Measurements from ENCODE around the gene TMOD3.

Gene TMOD3

GRCh38 chr15:51863131-51863530 is 33.7 kb downstream of the TMOD3 start:
- in situ Hi-C loops (cut with HindIII; ENCODE audit: low sequenced_read_pairs), result no loop called here

DNA sequence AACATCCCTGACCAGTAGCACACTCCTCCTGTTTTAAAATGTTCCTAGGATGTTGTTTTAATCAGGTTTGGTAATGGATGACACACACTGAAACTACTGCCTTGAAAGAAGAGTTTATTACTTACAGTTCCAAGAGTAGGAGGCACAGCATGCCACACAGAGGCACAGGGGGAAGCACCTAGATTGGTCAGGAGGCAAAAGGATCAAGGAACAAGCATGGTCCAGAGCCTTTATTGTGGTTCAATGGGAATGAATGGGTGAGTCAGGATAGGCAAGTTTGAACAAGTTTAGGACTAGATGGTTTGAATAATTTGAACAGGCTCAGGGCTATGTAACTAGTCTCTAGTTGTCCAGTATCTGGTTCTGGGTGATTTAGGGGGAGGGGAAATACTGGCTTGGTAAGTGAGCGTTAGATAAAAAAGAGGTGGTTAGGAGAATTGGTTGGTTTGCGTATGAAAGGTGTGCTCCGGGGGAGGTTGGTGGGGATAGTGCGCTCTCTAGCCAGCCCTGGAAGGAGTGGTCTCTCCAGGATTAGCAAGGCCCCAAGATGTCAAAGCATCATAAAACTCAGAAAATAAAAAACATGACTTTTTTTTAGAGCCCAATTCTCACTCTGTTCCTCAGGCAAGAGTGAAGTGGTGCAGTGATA is 35.1 kb downstream of the TMOD3 start:
- in situ Hi-C loops (cut with HindIII; ENCODE audit: low sequenced_read_pairs), result no loop called here

GRCh38 chr15:51865317-51865716 is 35.9 kb downstream of the TMOD3 start:
- in situ Hi-C loops (cut with HindIII; ENCODE audit: low sequenced_read_pairs), result no loop called here

GRCh38 chr15:51866161-51866560 is 36.7 kb downstream of the TMOD3 start:
- in situ Hi-C loops (cut with HindIII; ENCODE audit: low sequenced_read_pairs), result no loop called here

DNA sequence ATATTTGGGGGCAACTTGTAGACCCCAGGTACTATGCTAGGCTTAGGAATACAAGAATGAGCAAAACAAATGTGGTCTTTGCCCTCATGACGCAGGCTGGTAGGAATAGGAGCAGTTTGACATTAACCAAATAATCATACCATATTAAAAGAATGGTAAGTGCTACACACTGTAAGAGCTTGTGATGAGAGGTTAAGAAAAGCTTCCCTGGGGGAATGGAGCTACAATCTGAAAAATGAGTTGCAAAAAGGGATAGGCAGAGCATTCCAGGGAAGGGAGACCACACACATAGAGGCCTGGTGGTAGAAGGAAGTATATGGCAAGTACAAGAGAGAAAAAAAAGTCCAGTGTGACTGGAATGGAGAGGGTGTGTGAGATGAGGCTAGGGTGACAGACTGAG is 37.3 kb downstream of the TMOD3 start:
- in situ Hi-C loops (cut with HindIII; ENCODE audit: low sequenced_read_pairs), result no loop called here

DNA sequence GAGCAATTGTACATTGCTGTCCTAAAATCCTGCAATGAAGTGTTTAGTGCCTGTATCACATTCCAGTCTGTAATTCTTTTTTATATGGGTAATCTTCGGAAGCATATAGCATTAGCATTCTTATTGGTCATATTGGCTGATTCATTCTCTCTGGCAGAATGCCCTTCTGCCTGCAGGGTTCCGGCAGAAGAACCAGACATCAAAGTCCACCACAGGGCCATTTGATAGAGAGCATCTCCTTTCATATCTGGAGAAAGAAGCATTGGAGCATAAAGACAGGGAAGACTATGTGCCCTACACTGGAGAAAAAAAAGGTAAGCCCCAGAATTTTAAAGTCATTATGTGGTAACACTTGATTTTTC is 39.6 kb downstream of the TMOD3 start:
- in situ Hi-C loops (cut with HindIII; ENCODE audit: low sequenced_read_pairs), result no loop called here

- in situ Hi-C loops (cut with HindIII; ENCODE audit: low sequenced_read_pairs), result no loop called here
Measured at GRCh38 chr15:51870774-51871173, 41.3 kb downstream of the TMOD3 start.

DNA sequence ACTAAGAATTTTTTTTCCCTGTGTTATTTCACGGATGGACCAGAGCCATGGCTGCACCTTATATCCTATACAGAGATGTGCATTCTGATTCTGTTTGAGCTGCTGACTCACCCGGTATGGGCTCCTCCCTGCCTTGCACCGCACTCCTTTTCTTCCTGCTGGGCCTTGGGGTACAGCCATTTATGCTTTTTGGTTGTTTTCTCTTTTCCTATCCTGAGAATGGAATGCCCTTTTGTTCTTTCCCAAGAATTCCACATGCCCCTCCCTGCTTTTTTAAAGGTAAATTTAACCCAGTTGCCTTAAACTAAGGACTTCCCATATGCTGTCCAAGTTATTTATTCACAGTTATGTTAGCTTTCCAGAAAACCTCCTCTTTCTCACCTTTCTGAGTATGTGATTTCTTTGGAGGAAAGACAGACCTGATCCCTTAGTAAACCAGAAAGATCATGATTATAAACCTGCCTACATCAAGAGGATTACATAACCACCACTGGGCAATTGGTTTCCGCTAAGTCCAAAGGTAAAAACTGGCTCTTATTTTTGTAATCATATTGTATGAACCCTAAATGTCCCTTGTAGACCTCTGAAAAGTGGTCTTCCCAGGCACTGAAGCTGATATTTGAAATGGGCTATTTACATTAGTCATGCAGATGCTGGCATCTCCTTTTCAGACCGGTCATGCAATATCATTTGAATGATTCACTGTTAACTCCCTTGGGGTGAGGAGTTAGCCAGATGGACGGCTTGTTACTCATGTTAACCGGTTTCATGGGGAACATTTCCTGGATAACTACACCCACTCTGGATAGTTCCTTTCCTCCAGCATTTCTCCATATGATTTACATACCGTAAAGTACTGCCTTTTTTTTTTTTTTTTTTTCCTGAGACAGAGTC is 45.5 kb downstream of the TMOD3 start:
- in situ Hi-C loops (cut with HindIII; ENCODE audit: low sequenced_read_pairs), result no loop called here

DNA sequence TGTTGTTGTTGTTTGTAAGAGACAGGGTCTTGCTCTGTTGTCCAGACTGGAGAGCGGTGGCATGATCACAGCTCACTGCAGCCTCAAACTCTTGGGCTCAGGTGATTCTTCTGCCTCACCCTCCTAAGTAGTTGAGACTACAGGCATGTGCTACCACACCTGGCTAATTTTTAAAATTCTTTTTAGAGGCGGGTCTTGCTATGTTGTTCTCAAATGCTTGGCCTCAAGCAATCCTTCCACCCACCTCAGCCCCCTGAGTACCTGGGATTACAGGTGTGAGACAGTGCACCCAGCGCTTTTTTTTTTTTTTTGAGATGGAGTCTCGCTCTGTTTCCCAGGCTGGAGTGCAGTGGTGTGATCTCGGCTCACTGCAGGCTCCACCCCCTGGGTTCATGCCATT is 46.7 kb downstream of the TMOD3 start:
- in situ Hi-C loops (cut with HindIII; ENCODE audit: low sequenced_read_pairs), result no loop called here

DNA sequence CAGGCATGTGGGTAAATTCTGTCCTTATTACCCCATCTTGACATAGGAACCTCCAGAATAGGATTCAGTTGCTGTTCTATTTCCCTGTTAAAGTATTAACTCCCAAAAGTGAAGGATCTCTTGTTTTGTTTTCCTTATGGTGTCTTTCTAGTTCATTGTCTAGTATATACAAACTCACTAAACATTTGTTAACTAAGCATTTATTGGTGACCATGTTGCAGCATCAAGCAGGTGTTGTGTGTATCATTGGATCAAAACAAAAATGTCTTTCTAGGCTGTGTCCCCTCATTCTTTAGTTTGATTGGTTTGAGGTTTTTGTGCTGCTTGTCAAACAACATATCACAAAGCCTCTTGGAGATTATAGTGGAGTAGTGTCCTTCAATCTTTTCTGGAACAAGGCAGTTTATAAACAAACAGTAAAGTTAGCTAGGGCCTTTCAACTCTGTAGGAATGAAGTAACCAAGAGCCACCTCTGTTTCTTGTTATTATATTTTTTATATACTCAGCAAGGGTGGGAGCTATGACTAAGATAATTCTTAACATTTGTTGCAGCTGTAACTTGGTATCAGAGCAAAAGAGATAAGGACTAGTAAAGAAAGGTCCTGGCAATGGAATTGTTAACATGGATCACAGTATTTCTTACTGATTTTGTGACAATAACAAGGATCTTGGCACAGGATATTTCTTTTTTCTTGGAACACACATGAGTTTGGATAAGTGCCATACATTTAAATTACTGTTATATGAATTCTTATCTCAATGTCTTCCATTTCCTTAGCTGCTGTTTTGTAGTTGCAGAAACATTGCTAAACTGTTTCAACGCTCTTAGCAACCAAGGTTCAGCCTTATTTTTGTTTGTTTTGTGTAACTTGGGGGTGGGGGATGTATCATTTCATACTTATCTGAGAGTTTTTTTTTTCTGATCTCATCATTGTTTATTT is 49.3 kb downstream of the TMOD3 start:
- in situ Hi-C loops (cut with HindIII; ENCODE audit: low sequenced_read_pairs), result no loop called here

- in situ Hi-C loops (cut with HindIII; ENCODE audit: low sequenced_read_pairs), result no loop called here
Measured at GRCh38 chr15:51879555-51879954, 50.1 kb downstream of the TMOD3 start.

GRCh38 chr15:51883271-51883837 is 53.9 kb downstream of the TMOD3 start:
- in situ Hi-C loops (cut with HindIII; ENCODE audit: low sequenced_read_pairs), result no loop called here

DNA sequence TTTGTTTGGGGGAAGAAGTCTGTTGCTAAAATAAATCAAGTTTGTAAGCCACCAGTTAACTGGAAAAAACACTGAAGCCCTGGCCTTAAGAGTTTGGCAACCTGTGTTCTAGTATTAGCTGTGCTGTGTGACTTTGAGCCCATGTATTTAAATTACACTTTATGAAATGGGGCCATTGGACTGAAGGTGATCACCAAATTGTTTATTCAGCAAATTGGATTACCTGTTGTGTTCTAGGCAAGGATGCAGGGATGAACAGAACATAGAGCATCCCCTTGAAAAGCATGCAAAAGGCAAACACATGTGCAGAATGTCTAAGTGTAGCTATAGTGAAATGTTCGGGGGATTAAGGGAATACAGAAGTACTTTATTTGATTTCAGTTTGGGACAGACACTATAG is 54.6 kb downstream of the TMOD3 start:
- in situ Hi-C loops (cut with HindIII; ENCODE audit: low sequenced_read_pairs), result no loop called here

- in situ Hi-C loops (cut with HindIII; ENCODE audit: low sequenced_read_pairs), result loop anchor here (5.0 kb wide), 1 partner anchor 48 kb away; no protein-coding TSS in a partner anchor
Measured at GRCh38 chr15:51884517-51885236, 55.2 kb downstream of the TMOD3 start.

GRCh38 chr15:51885758-51886157 is 56.3 kb downstream of the TMOD3 start:
- in situ Hi-C loops (cut with HindIII; ENCODE audit: low sequenced_read_pairs), result loop anchor here (5.0 kb wide), 1 partner anchor 47 kb away; no protein-coding TSS in a partner anchor

DNA sequence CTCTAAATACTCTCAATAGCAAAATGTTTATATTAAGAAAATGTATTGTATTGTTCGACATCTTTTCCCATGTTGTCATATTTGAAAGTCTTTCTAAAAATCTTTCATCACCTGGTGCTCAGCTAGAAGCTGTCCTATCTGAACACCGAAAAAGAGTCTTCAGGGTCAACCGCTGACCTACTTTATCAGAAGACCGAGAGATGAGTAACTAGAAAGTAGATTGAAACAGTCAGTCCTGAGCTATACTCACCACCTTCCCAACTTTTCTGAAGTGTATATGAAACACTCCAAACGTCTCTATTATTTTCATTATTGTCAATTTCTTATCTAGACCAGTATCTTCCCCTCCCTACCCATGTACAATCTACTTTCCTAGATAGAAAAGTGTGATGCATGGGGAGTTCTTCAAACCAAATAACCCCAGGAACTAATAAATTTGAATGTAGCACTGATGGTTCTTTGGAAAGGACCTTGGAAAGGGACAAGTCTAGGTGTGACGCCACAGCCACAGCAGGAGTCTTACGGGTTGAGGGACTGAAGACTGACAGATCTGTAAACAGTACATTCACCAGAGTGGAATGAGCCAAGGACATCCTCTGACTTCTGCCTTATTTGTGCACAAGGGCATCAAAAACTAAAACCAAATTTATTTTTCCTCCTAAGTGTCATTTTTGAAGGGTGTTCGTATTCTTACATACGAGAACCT is 58.6 kb downstream of the TMOD3 start:
- in situ Hi-C loops (cut with HindIII; ENCODE audit: low sequenced_read_pairs), result loop anchor here (5.0 kb wide), 1 partner anchor 44 kb away; no protein-coding TSS in a partner anchor

- in situ Hi-C loops (cut with HindIII; ENCODE audit: low sequenced_read_pairs), result loop anchor here (5.0 kb wide), 1 partner anchor 44 kb away; no protein-coding TSS in a partner anchor
Measured at GRCh38 chr15:51888593-51889195, 59.2 kb downstream of the TMOD3 start.

DNA sequence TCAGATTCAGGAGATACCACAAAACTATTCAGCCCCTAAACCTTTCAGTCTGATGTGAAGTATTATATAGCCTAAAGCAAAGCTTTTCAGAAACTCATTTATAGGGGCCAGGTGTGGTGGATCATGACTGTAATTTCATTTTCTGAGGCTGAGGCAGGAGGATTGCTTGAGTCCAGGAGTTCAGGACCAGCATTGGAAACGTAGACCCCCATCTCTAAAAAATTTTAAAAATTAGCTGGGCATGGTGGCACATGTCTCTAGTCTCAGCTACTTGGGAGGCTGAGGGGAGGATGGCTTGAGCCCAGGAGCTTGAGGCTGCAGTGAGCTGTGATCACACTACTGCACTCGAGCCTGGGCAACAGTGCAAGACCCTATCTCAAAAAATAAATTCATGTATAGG is 60.0 kb downstream of the TMOD3 start:
- in situ Hi-C loops (cut with HindIII; ENCODE audit: low sequenced_read_pairs), result loop anchor here (5.0 kb wide), 1 partner anchor 43 kb away; no protein-coding TSS in a partner anchor

GRCh38 chr15:51904421-51904820 is 75.0 kb downstream of the TMOD3 start:
- in situ Hi-C loops (cut with HindIII; ENCODE audit: low sequenced_read_pairs), result no loop called here

Data from endothelial cell of hepatic sinusoid (primary cell).